Peyer's patch (tissue), 4 donors: Measurements from ENCODE around the gene GCGR.

Source experiments
- CTCF ChIP-seq, 6 experiments: fragments of 450-650 bp in 4 of 6; fragments of 200-600 bp in 2 of 6; sonication (generic) in 1 of 6; IDR thresholded peaks; one replicate each; pipeline ENCODE4 v1.5.1; 2017 to 2019; ENCODE audit warnings: antibody characterized with exemption in 6 of 6, mild to moderate bottlenecking in 3 of 6, moderate library complexity in 1 of 6
- POLR2A ChIP-seq, 2 donors: fragments of 450-650 bp; IDR thresholded peaks; one replicate each; pipeline ENCODE4 v1.5.1; 2017; ENCODE audit warnings: antibody characterized with exemption in 2 of 2, mild to moderate bottlenecking in 2 of 2, moderate library complexity in 2 of 2

GRCh38 chr17:81822312-81822637 is 18.3 kb downstream of the GCGR start:
- TF ChIP-seq CTCF (IDR thresholded peaks at IDR 0.05) (no peak), POLR2A (IDR thresholded peaks at IDR 0.05) (no peak)
